ENCODE data around the gene LILRB4. TPM values are rescaled to one million over a fixed set of nuclear protein-coding genes. Genes with fewer than 3 reads are reported as not detected.
"Not testable (repeated sequence)": the region's sequence is repeated elsewhere in the genome, so short reads cannot be mapped to it uniquely, and the experiment has no call there.

LILRB4 gene
- total and polyA plus RNA-seq, 2 of the 4 experiments (the other 2 are of a cell fraction), result not detected

- H3K4ac ChIP-seq (ENCODE audit: low read depth, low read length); H3K23ac ChIP-seq (ENCODE audit: low read depth, low read length); intact Hi-C loops (cut with micrococcal nuclease); H3K27ac ChIP-seq (ENCODE audit: insufficient read depth, low read length); POLR2A ChIA-PET (ENCODE audit: unreplicated experiment); H2BK5ac ChIP-seq (ENCODE audit: low read depth, low read length, poor library complexity, severe bottlenecking); H2AK5ac ChIP-seq (ENCODE audit: low read depth, low read length); H2BK15ac ChIP-seq (ENCODE audit: low read depth, low read length); in situ Hi-C loops (cut with MboI; ENCODE audit: low sequenced_read_pairs); H2BK120ac ChIP-seq (ENCODE audit: low read depth, low read length); ATAC-seq (ENCODE audit: low read depth); H4K91ac ChIP-seq (ENCODE audit: insufficient read depth, low read depth, low read length); H2AK9ac ChIP-seq (replicated peaks; ENCODE audit: low read depth, low read length, poor library complexity); CTCF ChIA-PET; H4K5ac ChIP-seq (ENCODE audit: low read depth, low read length); H3K4me3 ChIP-seq (ENCODE audit: insufficient read depth, low read depth, low read length); H3K4me2 ChIP-seq (ENCODE audit: low read depth, low read length); H4K8ac ChIP-seq (ENCODE audit: low read depth in 2 of 2, low read length in 2 of 2); H2AFZ ChIP-seq (replicated peaks; ENCODE audit: low read length, poor library complexity); BruUV-seq (replicated peaks); H3K9me1 ChIP-seq (ENCODE audit: insufficient read depth, low read length); H2BK20ac ChIP-seq (ENCODE audit: low read depth, low read length); DNase-seq; H3K36me3 ChIP-seq (ENCODE audit: control insufficient read depth, insufficient read depth, low read length); H3K4me1 ChIP-seq (ENCODE audit: control insufficient read depth, insufficient read depth, low read length); H3K9ac ChIP-seq (ENCODE audit: low read depth, low read length); H4K20me1 ChIP-seq (ENCODE audit: insufficient read depth, low read length); H3K79me1 ChIP-seq (ENCODE audit: low read depth in 1 of 2, low read length in 2 of 2); H3K18ac ChIP-seq (ENCODE audit: low read depth, low read length); H3K27me3 ChIP-seq (ENCODE audit: control insufficient read depth, insufficient read depth, low read length); H3K14ac ChIP-seq (replicated peaks; ENCODE audit: low read depth, low read length); H3K56ac ChIP-seq (ENCODE audit: extremely low read depth, insufficient read depth, low read length); dilution Hi-C loops (cut with HindIII; ENCODE audit: low sequenced_read_pairs, unreplicated experiment): not testable (repeated sequence)
- WGBS, 2 experiments (ENCODE audit: extremely low coverage in 2 of 2, insufficient read length in 1 of 2), result no CpG with 5 or more reads among the region's 13 CpGs
- peaks cover 38% of the 10 kb centered on the region for H3K9me3 ChIP-seq (ENCODE audit: control insufficient read depth, insufficient read depth, low read length)
Measured at GRCh38 chr19:54697716-54698115, 34.9 kb downstream of the LILRB4 start.

All from IMR-90 (cell line).